ACHN (cell line): ENCODE results near the gene BICRAL.
A peak's percentile ranks its signal among the peaks of the same experiment; 100 is the strongest.
"Not testable (repeated sequence)": the region's sequence is repeated elsewhere in the genome, so short reads cannot be mapped to it uniquely, and the experiment has no call there.

Experiments used
- DNase-seq: peaks from one replicate; pipeline ENCODE4 v3.0.0-alpha.2; 2015
- in situ Hi-C: cut with HindIII; loops from 2 replicates; pipeline ENCODE4 v1.10.0; 2017; ENCODE audit warnings: low sequenced_read_pairs, low pct_ligation_motif_present, low pct_unique_long_range_greater_than_20kb

The BICRAL gene

DNA sequence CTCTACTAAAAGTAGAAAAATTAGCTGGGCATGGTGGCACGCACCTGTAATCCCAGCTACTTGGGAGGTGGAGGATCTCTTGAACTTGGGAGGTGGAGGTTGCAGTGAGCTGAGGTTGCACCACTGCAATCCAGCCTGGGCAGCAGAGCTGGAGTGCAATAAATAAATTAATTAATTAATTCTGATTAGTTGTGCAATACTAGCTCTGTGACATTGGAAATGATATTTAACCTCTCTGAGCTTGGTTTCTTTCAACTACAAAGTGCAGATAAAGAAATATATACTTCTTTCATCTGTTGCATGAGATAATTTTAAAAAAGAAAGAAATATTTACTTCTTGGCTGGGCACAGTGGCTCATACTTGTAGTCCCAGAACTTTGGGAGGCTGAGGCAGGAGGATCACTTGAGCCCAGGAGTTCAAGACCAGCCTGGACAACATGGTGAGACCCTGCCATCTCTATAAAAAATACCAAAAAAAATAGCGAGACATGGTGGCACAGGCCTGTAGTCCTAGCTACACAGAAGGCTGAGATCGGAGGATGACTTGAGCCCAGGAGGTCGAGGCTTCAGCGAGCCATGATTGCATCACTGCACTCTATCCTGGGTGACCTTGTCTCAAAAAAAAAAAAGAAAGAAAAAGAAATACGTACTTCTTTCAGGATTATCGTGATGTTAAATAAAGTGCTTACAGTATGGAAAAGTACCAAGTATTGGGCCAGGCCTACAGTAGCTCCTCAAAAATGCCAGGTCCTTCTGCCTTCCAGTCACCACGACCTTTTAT is 20.4 kb upstream of the BICRAL start:
- in situ Hi-C loops: no loop called here
- DNase-seq: no peak

DNA sequence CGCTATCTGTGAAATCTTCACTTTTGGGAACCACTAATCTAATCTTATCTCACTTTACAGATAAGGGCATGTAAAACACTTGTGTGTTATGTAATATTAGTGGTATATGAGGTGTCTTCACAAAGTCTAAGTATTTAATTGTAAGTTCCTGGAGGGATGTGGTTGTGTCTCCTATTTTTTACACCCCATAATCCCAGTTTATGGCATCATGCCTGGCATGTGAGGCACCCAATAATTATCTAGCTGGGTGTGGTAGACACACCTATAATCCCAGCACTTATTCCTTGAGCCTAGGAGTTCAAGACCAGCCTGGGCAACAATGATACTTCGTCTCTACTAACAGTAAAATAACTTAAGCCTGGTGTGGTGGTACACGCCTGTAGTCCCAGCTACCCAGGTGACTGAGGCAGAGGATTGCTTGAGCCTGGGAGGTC is 19.4 kb upstream of the BICRAL start:
- no peak for DNase-seq
- in situ Hi-C loops: no loop called here

DNA sequence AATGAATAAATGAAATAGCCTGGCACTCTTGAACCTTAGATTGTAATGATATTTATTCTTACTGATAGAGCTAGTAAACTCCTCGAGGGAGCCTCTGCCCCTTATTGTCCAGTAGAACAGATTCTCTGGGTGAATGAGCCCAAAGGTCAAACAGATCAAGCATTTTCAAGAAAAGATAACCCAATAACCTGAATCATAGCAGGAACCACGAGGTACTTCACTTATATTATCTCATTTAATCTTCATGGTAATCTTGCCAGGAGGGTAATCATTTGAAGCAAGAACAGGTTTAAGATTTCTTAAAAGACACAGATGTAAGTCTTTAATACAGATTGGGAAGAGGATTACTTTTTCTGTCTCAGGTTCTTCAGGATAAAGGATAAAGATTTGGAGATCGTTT is 18.9 kb upstream of the BICRAL start:
- in situ Hi-C loops: no loop called here
- DNase-seq: no peak

DNA sequence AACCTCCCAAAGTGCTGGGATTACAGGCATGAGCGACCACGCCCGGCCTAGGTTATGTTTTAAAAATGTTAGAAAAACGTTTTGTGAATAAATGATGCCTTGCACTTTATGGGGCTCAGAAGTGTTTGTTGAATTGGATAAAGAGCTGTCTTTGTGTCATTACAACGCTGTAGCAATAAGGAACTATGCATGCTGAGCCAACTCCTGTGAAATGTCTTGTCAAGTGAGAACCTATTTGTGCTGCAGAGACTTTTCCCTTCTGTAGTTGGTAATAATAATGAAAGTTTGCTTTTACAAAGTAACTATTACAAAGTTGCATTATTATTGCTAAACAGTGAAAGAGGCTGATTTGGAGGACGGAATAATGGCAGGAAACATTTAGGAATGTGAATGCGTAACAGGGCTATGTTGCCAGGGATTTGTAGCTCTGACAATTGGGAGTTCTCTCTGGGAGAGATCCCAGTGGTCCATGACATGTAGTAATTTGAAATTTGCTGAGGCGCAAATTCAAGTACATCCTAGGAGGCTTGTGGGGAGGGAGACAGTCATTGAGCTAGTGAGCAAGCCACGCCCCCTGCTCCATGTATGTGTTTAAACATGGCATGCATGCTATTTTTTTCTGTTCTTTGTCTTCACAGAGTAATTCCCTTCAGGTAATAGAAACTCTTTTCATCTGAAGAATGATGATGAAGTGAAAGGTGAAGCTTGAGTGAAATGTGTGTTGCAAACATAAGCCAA is 16.8 kb upstream of the BICRAL start:
- no peak for DNase-seq
- in situ Hi-C loops: no loop called here

DNA sequence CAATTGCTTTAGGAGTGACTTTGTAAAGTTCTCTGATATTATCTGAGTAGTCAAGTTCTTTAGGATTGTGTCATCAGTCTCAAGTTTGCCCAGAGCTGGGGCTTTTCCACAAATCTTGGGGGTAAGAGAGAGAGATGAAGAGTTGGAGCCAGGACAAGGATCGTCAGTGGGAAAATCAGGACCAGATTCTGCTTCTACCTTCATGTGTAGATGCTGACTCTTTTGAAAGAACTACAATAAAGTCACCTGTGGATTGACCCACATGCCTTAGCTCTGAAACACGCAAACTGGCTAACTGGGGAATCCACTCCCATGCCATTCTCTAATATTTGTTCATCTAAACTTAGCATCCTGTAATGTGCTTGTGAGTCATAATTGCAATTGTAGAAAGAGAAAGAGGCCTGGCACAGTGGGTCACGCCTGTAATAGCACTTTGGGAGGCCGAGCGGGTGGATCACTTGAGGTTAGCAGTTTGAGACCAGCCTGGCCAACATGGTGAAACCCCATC is 15.6 kb upstream of the BICRAL start:
- no peak for DNase-seq
- in situ Hi-C loops: no loop called here

DNA sequence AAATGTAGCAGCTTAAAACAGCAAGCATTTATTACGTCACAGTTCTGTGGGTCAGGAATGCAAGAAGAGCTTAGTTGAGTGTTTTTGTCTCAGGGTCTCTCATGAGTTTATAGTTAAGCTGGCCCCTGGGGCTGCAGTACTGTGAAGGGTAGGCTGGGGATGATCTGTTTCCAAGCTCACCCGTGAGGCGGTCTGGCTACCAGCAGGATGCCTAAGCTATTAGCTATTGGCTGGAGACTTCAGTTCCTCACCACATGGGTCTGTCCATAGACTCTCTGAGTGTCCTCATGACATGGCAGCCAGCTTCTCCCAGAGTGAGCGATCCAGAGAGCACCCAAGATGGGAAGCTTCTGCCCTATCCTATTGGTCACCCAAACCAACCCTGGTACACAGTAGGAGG is 12.8 kb upstream of the BICRAL start:
- DNase-seq: no peak
- in situ Hi-C loops: no loop called here

DNA sequence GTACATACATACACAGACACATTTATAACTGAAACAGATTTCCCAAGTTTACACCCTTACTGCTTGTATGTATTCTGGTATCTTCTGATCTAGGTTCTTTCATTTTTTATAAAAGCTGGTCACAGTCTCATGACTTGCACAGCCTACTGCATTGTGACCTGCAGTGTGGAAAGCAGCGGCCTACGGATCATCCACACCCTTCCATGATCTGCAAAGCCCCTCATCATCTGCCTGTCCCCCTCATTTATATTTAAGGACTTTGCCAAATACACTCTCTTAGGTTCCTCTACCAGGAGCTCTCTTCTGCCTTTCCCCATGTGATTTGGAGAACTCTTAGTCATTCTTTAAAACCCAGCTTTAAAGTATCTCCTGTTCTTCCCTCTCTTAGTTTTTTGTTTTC is 12.0 kb upstream of the BICRAL start:
- no peak for DNase-seq
- in situ Hi-C loops: no loop called here

DNA sequence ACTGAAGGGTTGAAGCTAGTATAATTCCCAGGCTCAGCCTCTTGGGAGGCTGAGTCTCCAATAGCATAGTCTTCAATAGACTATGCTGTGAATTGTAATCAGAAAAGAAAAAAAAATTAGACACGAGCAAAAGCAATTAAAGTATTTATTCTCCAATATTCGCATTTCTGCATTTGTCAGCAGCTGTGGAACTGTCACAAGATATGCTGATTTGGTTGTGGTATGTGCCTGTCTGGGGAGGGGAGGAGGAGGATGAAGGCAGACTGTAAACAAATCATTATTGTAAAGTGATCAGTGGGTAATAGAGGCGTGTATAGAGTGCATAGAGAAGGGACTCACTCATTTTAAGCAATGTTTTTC is 10.1 kb upstream of the BICRAL start:
- in situ Hi-C loops: no loop called here
- no peak for DNase-seq

DNA sequence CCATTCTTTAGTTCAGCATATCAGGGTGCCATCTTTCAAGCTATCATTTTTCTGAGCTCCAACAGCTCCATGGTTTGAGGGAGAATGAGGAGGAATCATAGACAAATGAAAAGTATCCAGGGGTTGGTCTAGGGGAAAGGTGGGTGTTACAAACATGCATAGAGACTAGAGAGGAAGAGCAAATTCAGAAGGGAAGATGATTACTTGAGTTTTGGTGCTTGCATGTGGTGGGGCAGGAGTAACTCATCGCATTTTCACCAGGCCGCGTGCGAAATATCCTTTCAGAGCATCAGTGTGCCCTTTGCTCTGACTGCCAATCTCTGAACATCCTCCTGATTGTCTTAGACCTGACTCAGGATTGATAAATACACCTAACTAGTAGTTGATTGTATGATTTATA is 7.7 kb upstream of the BICRAL start:
- in situ Hi-C loops: no loop called here
- no peak for DNase-seq

DNA sequence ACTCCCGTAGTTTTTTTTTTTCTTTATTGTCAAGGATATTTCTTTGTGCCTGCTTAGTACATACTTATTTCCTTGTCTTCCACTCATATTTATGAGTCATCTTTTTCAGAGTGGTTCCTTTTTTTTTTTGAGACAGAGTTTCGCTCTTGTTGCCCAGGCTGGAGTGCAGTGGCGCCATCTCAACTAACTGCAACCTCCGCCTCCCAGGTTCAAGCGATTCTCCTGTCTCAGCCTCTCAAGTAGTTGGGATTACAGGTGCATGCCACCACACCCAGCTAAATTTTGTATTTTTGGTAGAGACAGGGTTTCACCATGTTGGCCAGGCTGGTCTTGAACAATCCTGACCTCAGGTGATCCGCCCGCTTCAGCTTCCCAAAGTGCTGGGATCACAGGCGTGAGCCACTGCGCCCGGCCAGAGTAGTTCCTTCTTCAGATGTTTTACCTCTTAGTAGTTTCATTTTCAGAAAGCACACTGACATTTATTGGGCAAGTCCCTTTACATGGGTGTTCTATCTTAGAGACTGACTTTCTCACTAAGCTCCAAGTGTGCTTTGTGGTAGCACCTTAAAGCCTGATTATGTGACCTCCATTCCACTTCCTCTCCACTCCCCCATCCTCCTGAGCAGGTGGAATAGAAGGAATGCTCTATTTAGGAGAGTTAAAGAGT is 6.9 kb upstream of the BICRAL start:
- DNase-seq, in situ Hi-C loops: not testable (repeated sequence)

DNA sequence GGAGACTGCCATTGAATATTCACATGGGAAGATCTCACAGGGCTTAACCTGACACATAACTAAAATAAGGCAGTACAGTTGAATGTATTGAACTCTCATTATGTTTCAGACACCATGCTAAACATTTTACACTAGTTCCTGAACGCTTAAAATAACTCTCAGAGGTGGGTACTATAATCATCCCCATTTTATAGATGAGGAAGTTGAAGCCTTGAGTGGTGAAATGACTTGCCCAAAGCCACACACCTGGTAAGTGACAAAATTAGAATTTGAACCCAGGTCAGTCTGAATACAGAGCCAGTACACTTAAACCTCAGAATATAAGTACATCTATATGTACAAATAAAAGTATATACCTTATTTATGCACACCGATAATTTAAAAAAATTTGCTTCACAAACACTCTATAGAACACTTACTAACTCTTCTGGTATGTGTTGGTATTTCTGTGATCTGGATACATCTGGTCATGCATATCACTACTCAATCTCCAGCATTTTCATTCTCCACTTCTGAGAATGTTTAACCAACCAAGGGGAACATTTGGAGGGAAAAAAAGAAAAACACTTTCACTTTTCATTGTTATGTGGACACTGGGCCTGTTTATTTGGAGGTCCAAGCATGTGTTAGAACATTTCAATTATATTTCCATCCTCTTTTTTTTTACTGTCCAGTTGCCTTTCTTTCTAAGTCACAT is 4.6 kb upstream of the BICRAL start:
- peak; percentile 91 for DNase-seq
- in situ Hi-C loops: no loop called here

DNA sequence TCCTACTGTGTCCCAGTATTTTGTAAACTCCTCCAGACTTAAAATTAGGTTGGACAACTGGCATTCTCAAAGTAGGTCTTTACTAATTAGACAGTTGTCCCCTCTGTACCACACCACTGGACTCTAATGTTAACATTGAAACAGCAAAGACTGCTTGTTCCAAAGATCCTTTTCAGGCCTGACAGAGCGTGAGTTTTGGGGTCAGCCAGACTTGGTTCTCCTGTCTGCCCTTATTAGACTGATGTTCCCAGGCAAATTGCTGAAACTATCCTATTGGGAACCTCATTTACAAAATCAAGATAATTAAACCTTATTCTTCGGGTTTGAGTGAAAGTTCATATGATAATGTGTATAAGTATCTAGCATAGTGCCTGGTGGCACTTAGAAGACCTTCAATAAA is 3.7 kb upstream of the BICRAL start:
- in situ Hi-C loops: no loop called here
- no peak for DNase-seq

DNA sequence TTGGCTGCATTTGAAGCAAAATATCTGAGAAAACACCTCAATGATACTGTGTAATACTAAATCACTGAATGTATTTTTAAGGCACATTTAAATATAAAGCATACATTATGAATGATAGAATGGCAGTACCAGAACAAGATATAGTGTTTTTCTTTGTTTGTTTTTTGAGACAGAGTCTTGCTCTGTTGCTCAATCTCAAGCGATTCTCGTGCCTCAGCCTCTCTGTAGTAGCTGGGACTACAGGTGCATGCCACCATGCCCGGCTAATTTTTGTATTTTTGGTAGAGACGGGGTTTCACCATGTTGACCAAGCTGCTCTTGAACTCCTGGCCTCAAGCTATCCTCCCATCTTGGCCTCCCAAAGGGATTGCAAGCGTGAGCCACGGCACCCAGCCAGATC is 2.3 kb upstream of the BICRAL start:
- in situ Hi-C loops: no loop called here
- DNase-seq: no peak

DNA sequence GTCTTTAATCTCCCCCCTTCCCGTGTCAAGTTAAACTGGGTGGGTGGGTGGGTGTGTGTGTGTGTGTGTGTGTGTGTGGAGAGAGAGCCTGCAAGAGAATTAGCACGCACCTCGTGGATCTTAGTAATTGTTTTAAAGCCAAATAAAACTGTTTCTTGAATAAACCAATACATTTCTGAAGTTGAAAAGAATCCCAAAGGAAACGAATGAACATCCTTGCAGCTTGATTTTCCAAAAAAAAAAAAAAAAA is 381 bp upstream of the BICRAL start:
- no peak for DNase-seq
- in situ Hi-C loops: no loop called here

DNA sequence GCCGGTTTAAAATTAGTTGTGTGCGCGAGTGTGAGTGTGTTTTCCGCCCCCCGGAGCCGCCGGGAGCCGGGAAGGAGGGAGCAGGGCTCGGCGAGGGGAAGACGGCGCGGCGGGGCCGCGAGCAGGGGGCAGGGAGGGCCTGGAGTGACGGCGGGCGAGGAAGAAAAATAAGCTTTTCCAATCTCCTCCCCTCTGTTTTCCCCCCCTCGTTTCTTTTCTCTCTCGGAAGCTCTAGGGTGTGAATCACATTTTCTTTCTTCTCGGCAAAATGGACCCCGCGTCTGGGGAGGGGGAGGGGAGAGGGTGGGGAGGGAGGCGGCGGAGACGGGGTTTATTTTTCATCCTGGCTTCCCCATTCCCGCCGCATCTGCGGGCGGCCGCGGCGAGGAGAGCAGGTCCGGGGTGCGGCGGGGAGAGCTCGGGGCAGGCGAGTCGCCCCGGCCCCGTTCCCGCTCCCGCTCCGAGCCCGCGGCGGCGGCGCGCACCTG is 881 bp downstream of the BICRAL start:
- peak; percentile 79 for DNase-seq
- in situ Hi-C loops: no loop called here

DNA sequence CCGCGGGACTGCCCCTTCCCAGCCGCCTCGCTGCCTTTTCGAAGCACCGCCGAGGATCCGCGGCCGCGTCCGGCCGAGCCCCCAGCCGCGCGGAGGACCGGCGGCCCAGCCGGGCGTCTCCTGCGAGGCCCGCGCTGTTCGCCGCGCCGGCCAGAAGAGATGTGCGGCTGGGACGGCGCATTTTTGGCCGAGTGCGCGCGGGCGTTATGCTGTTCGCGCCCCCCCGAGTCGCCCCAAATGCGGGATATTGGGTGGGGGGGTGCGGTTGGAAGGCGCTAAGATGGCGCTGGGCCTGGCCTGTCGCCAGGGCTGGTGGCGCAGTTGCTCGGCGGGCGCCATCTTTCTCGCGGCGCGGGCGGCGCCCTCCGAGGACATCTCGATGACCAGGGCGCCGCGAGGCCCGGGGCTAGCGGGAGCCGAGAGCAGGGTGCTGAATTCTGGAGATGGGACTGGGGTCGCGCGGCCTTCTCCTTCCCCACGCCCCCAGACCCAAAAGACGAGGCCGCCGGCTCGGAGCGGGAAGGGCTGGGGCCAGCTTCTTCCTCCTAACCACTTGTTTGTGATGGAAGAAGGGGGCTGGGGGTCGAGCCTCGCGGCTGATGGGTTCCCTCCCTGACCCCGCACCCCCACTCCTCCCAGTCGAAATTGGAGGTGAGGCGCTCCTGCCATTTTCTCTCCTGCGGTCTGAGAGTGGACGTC is 1.5 kb downstream of the BICRAL start:
- in situ Hi-C loops: no loop called here
- peak; percentile 63 for DNase-seq

DNA sequence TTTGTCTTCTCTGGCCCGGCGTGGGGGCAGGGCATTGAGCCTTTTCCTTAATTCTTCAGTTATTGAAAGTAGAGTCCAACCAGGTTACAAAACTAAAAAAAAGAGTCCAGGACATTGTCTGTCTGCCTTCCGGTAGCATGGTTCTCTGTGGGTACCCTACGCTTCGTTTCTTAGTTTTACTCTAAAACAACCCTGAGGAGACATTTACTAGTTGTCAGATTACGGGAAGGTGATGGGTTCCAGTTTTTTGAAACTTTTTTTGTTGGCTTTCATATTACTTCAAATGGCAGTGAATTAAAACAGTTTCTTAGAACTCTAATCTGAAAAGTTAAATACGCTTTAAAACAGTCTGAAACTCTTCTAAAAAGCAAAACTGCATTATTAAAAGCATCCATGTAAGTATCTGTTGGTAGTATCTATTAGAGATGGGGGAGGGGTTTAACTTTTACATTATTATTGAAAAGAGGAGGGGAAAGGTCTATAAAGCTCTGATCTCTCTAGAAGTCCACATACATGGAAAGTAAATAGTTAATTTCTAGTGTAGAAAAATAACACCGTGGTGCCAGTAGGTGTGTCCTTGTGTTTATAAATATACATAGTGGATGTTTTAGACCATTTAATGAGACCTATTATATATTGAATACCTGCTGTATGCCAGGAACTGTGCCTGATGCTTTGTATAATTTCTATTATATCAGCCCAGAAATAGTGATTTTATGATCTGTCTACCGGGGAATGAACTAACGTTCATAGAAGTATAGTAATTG is 2.2 kb downstream of the BICRAL start:
- peak; percentile 17 for DNase-seq
- in situ Hi-C loops: no loop called here
